PC-3 (cell line): ENCODE measurements around the gene DDAH2. TPM values are rescaled to one million over a fixed set of nuclear protein-coding genes. Genes with fewer than 3 reads are reported as not detected.
A peak's percentile ranks its signal among the peaks of the same experiment; 100 is the strongest.

Source experiments
- ATAC-seq: fragments of 200-7000 bp; cut with Tn5 transposase; 2 replicates; pipeline ENCODE4 v1.9.1; 2020; ENCODE audit warnings: mild to moderate bottlenecking, moderate library complexity
- BruUV-seq: library from RNA; stranded (reverse); fragments of 400-500 nt; replicated peaks from 2 replicates; lab custom pipeline; 2021; lab: Mats Ljungman, UMichigan
- CTCF ChIA-PET: fragments of 300-600 bp; sonication (Branson Sonifier 250); formaldehyde crosslinking; loops from one replicate; lab custom pipeline; 2022; ENCODE audit warnings: antibody characterized with exemption; lab: Charles Lee
- POLR2A ChIA-PET: fragments of 300-600 bp; sonication (Branson Sonifier 250); formaldehyde crosslinking; loops from one replicate; lab custom pipeline; 2022; ENCODE audit warnings: antibody characterized with exemption; ENCODE audit not compliant: unreplicated experiment; lab: Charles Lee
- DNase-seq: peaks from one replicate; pipeline ENCODE4 v3.0.0-alpha.2; 2015
- H2AFZ ChIP-seq: fragments of 300-600 bp; sonication (generic); 2 replicates; pipeline ENCODE4 v1.6.0; 2016; ENCODE audit warnings: antibody characterized with exemption, low read length
- H3F3A ChIP-seq: fragments of 300-600 bp; sonication (generic); one replicate; pipeline ENCODE4 v1.6.0; 2017; ENCODE audit warnings: antibody characterized with exemption, low read length, control low read depth, mild to moderate bottlenecking; ENCODE audit not compliant: unreplicated experiment
- H3K27ac ChIP-seq: fragments of 300-600 bp; sonication (generic); 2 replicates; pipeline ENCODE4 v1.5.1; 2016; ENCODE audit warnings: mild to moderate bottlenecking, low read length
- H3K27me3 ChIP-seq: fragments of 300-600 bp; sonication (generic); 2 replicates; pipeline ENCODE4 v1.6.1; 2016; ENCODE audit warnings: low read length, mixed read lengths
- H3K36me3 ChIP-seq: fragments of 300-600 bp; sonication (generic); 2 replicates; pipeline ENCODE4 v1.6.1; 2016; ENCODE audit warnings: low read depth, mixed run types, low read length, mixed read lengths
- H3K4me1 ChIP-seq: fragments of 300-600 bp; sonication (generic); 2 replicates; pipeline ENCODE4 v1.5.1; 2016; ENCODE audit warnings: low read length; ENCODE audit not compliant: insufficient read depth
- H3K4me2 ChIP-seq: fragments of 300-600 bp; sonication (generic); 2 replicates; pipeline ENCODE4 v1.6.0; 2016; ENCODE audit warnings: low read length
- H3K4me3 ChIP-seq: fragments of 300-600 bp; sonication (generic); 2 replicates; pipeline ENCODE4 v1.5.1; 2016; ENCODE audit warnings: mild to moderate bottlenecking, low read length, mixed read lengths
- H3K79me2 ChIP-seq: fragments of 300-600 bp; sonication (generic); 2 replicates; pipeline ENCODE4 v1.6.1; 2017; ENCODE audit warnings: low read length, mixed read lengths
- H3K9ac ChIP-seq: fragments of 300-600 bp; sonication (generic); 2 replicates; pipeline ENCODE4 v1.6.0; 2016; ENCODE audit warnings: mild to moderate bottlenecking, low read length
- H3K9me2 ChIP-seq: fragments of 300-600 bp; sonication (generic); replicated peaks from 2 replicates; pipeline ENCODE4 v1.6.1; 2016; ENCODE audit warnings: mixed run types, low read length, mixed read lengths
- H3K9me3 ChIP-seq: fragments of 300-600 bp; sonication (generic); 2 replicates; pipeline ENCODE4 v1.6.1; 2016; ENCODE audit warnings: low read length, mixed read lengths
- H4K20me1 ChIP-seq: fragments of 300-600 bp; sonication (generic); 2 replicates; pipeline ENCODE4 v1.6.1; 2016; ENCODE audit warnings: low read length, mixed read lengths
- EZH2 ChIP-seq: fragments of 300-600 bp; sonication (generic); IDR thresholded peaks from one replicate; pipeline ENCODE4 v1.6.1; 2017; ENCODE audit warnings: antibody characterized with exemption, mild to moderate bottlenecking, low read length; ENCODE audit not compliant: unreplicated experiment
- EZH2phosphoT487 ChIP-seq: fragments of 300-600 bp; sonication (generic); IDR thresholded peaks from 2 replicates; pipeline ENCODE4 v1.6.1; 2018; ENCODE audit warnings: mild to moderate bottlenecking, antibody characterized with exemption, low read length, borderline replicate concordance
- intact Hi-C: fragments of 100-400 bp; cut with micrococcal nuclease; formaldehyde crosslinking; loops from 2 replicates; pipeline ENCODE4 v1.9.0; 2023
- total RNA-seq: library from RNA; depleted of rRNA; stranded (reverse); fragments of >200 nt; gene quantifications from 2 replicates; pipeline ENCODE4 v1.2.3, GENCODE V29; 2014
- TF ChIP-seq, protein P1 (sequence below): fragments of 300-600 bp; sonication (generic); conservative IDR thresholded peaks from 2 replicates; pipeline ENCODE4 v1.5.1; 2017; ENCODE audit warnings: antibody characterized with exemption, low read depth, mild to moderate bottlenecking, low read length

The DDAH2 gene
- total RNA-seq, 1 experiment from 2014 or later = 65.5 TPM

DNA sequence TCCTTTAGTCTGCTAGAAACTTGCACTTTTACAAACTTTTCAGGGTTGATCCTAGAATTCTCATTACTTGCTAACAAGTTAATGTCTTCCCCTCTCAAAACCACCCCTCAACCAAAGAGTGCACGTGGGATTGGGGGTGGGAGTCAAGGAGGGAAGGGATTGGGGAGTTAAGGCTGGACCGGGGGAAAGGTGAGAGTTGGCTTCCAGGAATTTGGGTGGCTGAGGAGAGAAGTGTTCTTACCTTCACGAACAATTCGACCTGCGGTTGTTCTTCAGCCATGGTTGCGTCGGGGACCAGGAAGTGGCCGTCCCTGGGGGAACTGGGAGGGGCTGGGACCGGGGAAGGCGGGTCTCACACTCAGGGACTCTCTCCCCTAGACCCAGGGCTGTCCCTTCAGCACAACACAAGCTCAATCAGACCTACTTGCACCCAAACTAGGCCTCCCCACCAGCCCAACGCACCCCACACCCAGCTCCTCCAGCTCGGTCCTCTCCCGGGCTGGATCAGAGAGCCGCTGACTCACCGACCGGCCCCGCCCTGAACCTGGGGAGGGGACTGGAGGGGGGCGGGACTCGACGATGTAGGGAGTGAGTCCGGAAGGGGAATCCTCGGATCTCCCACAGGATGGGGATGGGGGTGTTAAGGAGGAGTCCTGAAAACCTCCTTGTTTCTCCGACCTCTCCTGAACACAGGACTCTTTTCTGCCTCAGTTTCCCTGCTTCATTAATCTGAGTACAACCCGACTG is 7.1 kb upstream of the DDAH2 start, which contains the start of gene CLIC1:
Gene CLIC1, minus strand, starts transcription at position 510 of the 747 bp plus-strand sequence. Its CDS starts 230 bp downstream, at position 280.
- Histone ChIP-seq H3K79me2 (peaks cover 53% of the 10 kb centered on the region), H3K4me2 (peak within 1 kb of the TSS; percentile 85), H3K36me3 (peaks cover 30% of the 10 kb centered on the region), H3K9me3 (no peaks in the 10 kb centered on the region), H3K4me3 (peak within 1 kb of the TSS; percentile 85), H3K9me2 (no peaks in the 10 kb centered on the region), H3K4me1 (peaks cover 53% of the 10 kb centered on the region), H2AFZ (peak within 1 kb of the TSS; percentile 63), H3F3A (no peaks in the 10 kb centered on the region), H3K27me3 (no peaks in the 10 kb centered on the region), H3K27ac (peak within 1 kb of the TSS; percentile 87), H4K20me1 (peaks cover 13% of the 10 kb centered on the region), H3K9ac (peak within 1 kb of the TSS; percentile 91)
- ChIA-PET POLR2A (interaction anchor here (1.3 kb wide), 1 partner anchor 91 kb away, joined by 4 read pairs; the partner anchor contains the start of gene HSPA1B), CTCF (no interaction called here)
- ATAC-seq (peak; percentile 39), DNase-seq (peak; percentile 83)
- intact Hi-C loops = loop anchor here (5.0 kb wide), 2 partner anchors 81 to 96 kb away; partner anchors contain the start of genes HSPA1A and HSPA1L
- TF ChIP-seq EZH2phosphoT487 = no peak
- TF ChIP-seq, protein P1, sequence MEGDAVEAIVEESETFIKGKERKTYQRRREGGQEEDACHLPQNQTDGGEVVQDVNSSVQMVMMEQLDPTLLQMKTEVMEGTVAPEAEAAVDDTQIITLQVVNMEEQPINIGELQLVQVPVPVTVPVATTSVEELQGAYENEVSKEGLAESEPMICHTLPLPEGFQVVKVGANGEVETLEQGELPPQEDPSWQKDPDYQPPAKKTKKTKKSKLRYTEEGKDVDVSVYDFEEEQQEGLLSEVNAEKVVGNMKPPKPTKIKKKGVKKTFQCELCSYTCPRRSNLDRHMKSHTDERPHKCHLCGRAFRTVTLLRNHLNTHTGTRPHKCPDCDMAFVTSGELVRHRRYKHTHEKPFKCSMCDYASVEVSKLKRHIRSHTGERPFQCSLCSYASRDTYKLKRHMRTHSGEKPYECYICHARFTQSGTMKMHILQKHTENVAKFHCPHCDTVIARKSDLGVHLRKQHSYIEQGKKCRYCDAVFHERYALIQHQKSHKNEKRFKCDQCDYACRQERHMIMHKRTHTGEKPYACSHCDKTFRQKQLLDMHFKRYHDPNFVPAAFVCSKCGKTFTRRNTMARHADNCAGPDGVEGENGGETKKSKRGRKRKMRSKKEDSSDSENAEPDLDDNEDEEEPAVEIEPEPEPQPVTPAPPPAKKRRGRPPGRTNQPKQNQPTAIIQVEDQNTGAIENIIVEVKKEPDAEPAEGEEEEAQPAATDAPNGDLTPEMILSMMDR = no peak
- TF ChIP-seq EZH2 = no peak
- TSS peak; percentile 76 for BruUV-seq

DNA sequence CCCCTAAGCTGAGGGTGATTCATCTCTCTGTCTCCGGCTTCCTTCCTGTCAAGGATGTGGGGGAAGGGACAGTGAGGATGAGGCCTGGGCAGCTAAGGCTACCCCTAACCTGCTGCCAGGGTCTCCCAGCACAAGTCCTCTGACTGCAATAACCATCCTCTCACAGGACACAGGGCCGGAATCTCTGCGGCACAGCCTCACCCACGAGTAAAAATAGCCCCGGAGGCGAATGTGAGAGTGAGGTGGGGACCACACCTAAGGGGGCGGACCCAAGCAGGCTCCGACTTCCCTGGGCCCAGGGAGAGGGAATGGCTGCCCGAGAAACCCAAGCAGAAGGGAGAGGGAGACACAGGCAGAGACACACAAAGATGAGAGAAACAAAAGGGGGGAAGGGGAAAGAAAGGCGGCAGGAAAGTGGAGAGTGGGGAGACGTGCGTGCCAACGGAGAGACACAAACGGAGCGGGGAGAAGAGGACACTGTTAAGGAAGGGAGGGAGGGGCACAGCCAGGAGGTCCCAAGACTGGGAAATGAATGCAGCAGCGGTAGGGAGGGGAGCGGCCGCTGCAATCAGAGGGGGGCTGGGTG is 5.8 kb upstream of the DDAH2 start:
- Histone ChIP-seq H3K36me3 (peaks cover 35% of the 10 kb centered on the region), H3K4me1 (peaks cover 41% of the 10 kb centered on the region), H3F3A (peaks cover 4% of the 10 kb centered on the region), H3K4me2 (peak overlapping the region; percentile 85), H3K27ac (peak overlapping the region; percentile 87), H3K9me3 (no peaks in the 10 kb centered on the region), H3K4me3 (peak overlapping the region; percentile 85), H3K79me2 (peaks cover 41% of the 10 kb centered on the region), H3K9me2 (no peaks in the 10 kb centered on the region), H4K20me1 (peaks cover 13% of the 10 kb centered on the region), H3K9ac (peak overlapping the region; percentile 91), H3K27me3 (no peaks in the 10 kb centered on the region), H2AFZ (no peak overlapping the region)
- POLR2A ChIA-PET = interaction anchor here (1.3 kb wide), 1 partner anchor 92 kb away, joined by 4 read pairs; the partner anchor contains the start of gene HSPA1B
- peak; percentile 70 for DNase-seq
- intact Hi-C loops = loop anchor here (5.0 kb wide), 2 partner anchors 82 to 97 kb away; partner anchors contain the start of genes HSPA1A and HSPA1L
- CTCF ChIA-PET = interaction anchor here (0.6 kb wide), 1 partner anchor 61 kb away, joined by 3 read pairs; no protein-coding TSS in a partner anchor
- ATAC-seq = peak; percentile 17
- no TSS peak for BruUV-seq
- TF ChIP-seq EZH2phosphoT487 (no peak), EZH2 (no peak)
- TF ChIP-seq, protein P1 = no peak
